BLaER1 (cell line): Measurements from ENCODE around the gene SRRM2.
A peak's percentile ranks its signal among the peaks of the same experiment; 100 is the strongest.

Experiments
- H3K27ac ChIP-seq: shearing (Covaris generic); formaldehyde crosslinking; 2 replicates; pipeline ENCODE4 v1.8.1; 2022
- H3K27me3 ChIP-seq: shearing (Covaris generic); formaldehyde crosslinking; 2 replicates; pipeline ENCODE4 v1.8.1; 2022
- H3K36me3 ChIP-seq: shearing (Covaris generic); formaldehyde crosslinking; 2 replicates; pipeline ENCODE4 v1.8.1; 2022
- H3K4me1 ChIP-seq: shearing (Covaris generic); formaldehyde crosslinking; 2 replicates; pipeline ENCODE4 v1.8.1; 2022
- H3K4me2 ChIP-seq: shearing (Covaris generic); formaldehyde crosslinking; 2 replicates; pipeline ENCODE4 v1.8.1; 2022
- H3K4me3 ChIP-seq: shearing (Covaris generic); formaldehyde crosslinking; 2 replicates; pipeline ENCODE4 v1.8.1; 2022
- H3K9ac ChIP-seq: shearing (Covaris generic); formaldehyde crosslinking; 2 replicates; pipeline ENCODE4 v1.8.1; 2022
- H3K9me3 ChIP-seq: shearing (Covaris generic); formaldehyde crosslinking; 2 replicates; pipeline ENCODE4 v1.8.1; 2022
- H4K20me1 ChIP-seq: shearing (Covaris generic); formaldehyde crosslinking; 2 replicates; pipeline ENCODE4 v1.8.1; 2022
- Cebpa-rat ChIP-seq: shearing (Covaris generic); IDR thresholded peaks from 2 replicates; pipeline ENCODE4 v1.8.1; 2022

Gene SRRM2

GRCh38 chr16:2708290-2708639, 44.2 kb upstream of the SRRM2 start:
- H3K4me3 ChIP-seq = no peak overlapping the region

GRCh38 chr16:2708955-2709587, 43.4 kb upstream of the SRRM2 start:
- Histone ChIP-seq H3K4me1 (peaks cover 77% of the 10 kb centered on the region), H3K4me3 (no peak overlapping the region), H4K20me1 (peaks cover 91% of the 10 kb centered on the region), H3K36me3 (peaks cover 54% of the 10 kb centered on the region), H3K4me2 (peak overlapping the region; percentile 61; the same call in 1 of the 2 replicates), H3K27ac (no peak overlapping the region), H3K27me3 (no peaks in the 10 kb centered on the region), H3K9me3 (no peaks in the 10 kb centered on the region), H3K9ac (no peak overlapping the region)
- no peak for TF ChIP-seq Cebpa-rat

More at GRCh38 chr16:2708290-2708639, 44.2 kb upstream of the SRRM2 start:
- H3K27me3 ChIP-seq = no peaks in the 10 kb centered on the region
- 0 out of 2 replicates have a peak overlapping the region, but pooled peaks have one; percentile 2 for H3K4me2 ChIP-seq
- H3K9ac ChIP-seq = no peak overlapping the region
- TF ChIP-seq Cebpa-rat = no peak
- no peaks in the 10 kb centered on the region for H3K9me3 ChIP-seq
- peaks cover 92% of the 10 kb centered on the region for H4K20me1 ChIP-seq
- H3K4me1 ChIP-seq = peaks cover 77% of the 10 kb centered on the region
- peaks cover 54% of the 10 kb centered on the region for H3K36me3 ChIP-seq
- H3K27ac ChIP-seq = no peak overlapping the region

- Histone ChIP-seq H3K27me3 (no peaks in the 10 kb centered on the region), H3K4me2 (peak overlapping the region; percentile 61), H3K4me3 (no peak overlapping the region), H3K9me3 (no peaks in the 10 kb centered on the region), H3K27ac (no peak overlapping the region), H3K4me1 (peaks cover 77% of the 10 kb centered on the region), H4K20me1 (peaks cover 91% of the 10 kb centered on the region), H3K36me3 (peaks cover 51% of the 10 kb centered on the region), H3K9ac (no peak overlapping the region)
- no peak for TF ChIP-seq Cebpa-rat
Observed at GRCh38 chr16:2709588-2709984, 42.9 kb upstream of the SRRM2 start.

- Histone ChIP-seq H3K36me3 (peaks cover 45% of the 10 kb centered on the region), H3K9ac (no peak overlapping the region), H3K4me1 (peaks cover 77% of the 10 kb centered on the region), H3K27ac (no peak overlapping the region), H3K27me3 (no peaks in the 10 kb centered on the region), H4K20me1 (peaks cover 91% of the 10 kb centered on the region), H3K9me3 (no peaks in the 10 kb centered on the region), H3K4me2 (peak overlapping the region; percentile 61), H3K4me3 (no peak overlapping the region)
- no peak for TF ChIP-seq Cebpa-rat
Observed at GRCh38 chr16:2710021-2710710, 42.3 kb upstream of the SRRM2 start.

GRCh38 chr16:2710711-2711231, 41.7 kb upstream of the SRRM2 start:
- H3K9ac ChIP-seq = no peak overlapping the region
- no peaks in the 10 kb centered on the region for H3K9me3 ChIP-seq
- no peak for TF ChIP-seq Cebpa-rat
- peaks cover 86% of the 10 kb centered on the region for H4K20me1 ChIP-seq
- peaks cover 39% of the 10 kb centered on the region for H3K36me3 ChIP-seq
- H3K4me2 ChIP-seq = peak overlapping the region; percentile 61
- no peak overlapping the region for H3K27ac ChIP-seq
- H3K27me3 ChIP-seq = no peaks in the 10 kb centered on the region
- H3K4me3 ChIP-seq = no peak overlapping the region
- peaks cover 77% of the 10 kb centered on the region for H3K4me1 ChIP-seq

- H3K4me2 ChIP-seq = peak overlapping the region; percentile 61
- no peak overlapping the region for H3K4me3 ChIP-seq
- no peaks in the 10 kb centered on the region for H3K9me3 ChIP-seq
- no peak for TF ChIP-seq Cebpa-rat
- H3K27ac ChIP-seq = no peak overlapping the region
- H3K9ac ChIP-seq = no peak overlapping the region
- H3K27me3 ChIP-seq = no peaks in the 10 kb centered on the region
- peaks cover 86% of the 10 kb centered on the region for H4K20me1 ChIP-seq
- H3K4me1 ChIP-seq = peaks cover 83% of the 10 kb centered on the region
- H3K36me3 ChIP-seq = peaks cover 33% of the 10 kb centered on the region
Observed at GRCh38 chr16:2711370-2712062, 40.9 kb upstream of the SRRM2 start.

- no peak overlapping the region for H3K27ac ChIP-seq
- peaks cover 88% of the 10 kb centered on the region for H3K4me1 ChIP-seq
- H3K36me3 ChIP-seq = peaks cover 31% of the 10 kb centered on the region
- TF ChIP-seq Cebpa-rat = no peak
- no peaks in the 10 kb centered on the region for H3K27me3 ChIP-seq
- no peak overlapping the region for H3K9ac ChIP-seq
- H3K9me3 ChIP-seq = no peaks in the 10 kb centered on the region
- H4K20me1 ChIP-seq = peaks cover 84% of the 10 kb centered on the region
- peak overlapping the region; percentile 34 for H3K4me2 ChIP-seq
- H3K4me3 ChIP-seq = no peak overlapping the region
Observed at GRCh38 chr16:2712063-2712441, 40.4 kb upstream of the SRRM2 start.

GRCh38 chr16:2712546-2712945, 39.9 kb upstream of the SRRM2 start:
- Histone ChIP-seq H3K27me3 (no peaks in the 10 kb centered on the region), H3K9ac (no peak overlapping the region), H3K4me3 (no peak overlapping the region), H3K9me3 (no peaks in the 10 kb centered on the region), H3K4me2 (peak overlapping the region; percentile 34), H4K20me1 (peaks cover 79% of the 10 kb centered on the region), H3K36me3 (peaks cover 26% of the 10 kb centered on the region), H3K27ac (no peak overlapping the region), H3K4me1 (peaks cover 93% of the 10 kb centered on the region)
- TF ChIP-seq Cebpa-rat = no peak

GRCh38 chr16:2713523-2713922, 38.9 kb upstream of the SRRM2 start:
- peaks cover 90% of the 10 kb centered on the region for H3K4me1 ChIP-seq

More at GRCh38 chr16:2713523-2713922, 38.9 kb upstream of the SRRM2 start:
- peak overlapping the region; percentile 84 for H3K4me2 ChIP-seq
- TF ChIP-seq Cebpa-rat = no peak
- H3K9ac ChIP-seq = no peak overlapping the region
- H3K9me3 ChIP-seq = no peaks in the 10 kb centered on the region
- H4K20me1 ChIP-seq = peaks cover 69% of the 10 kb centered on the region
- H3K4me3 ChIP-seq = no peak overlapping the region
- no peaks in the 10 kb centered on the region for H3K27me3 ChIP-seq
- H3K27ac ChIP-seq = no peak overlapping the region
- H3K36me3 ChIP-seq = peaks cover 16% of the 10 kb centered on the region
